Stimulated activated CD8-positive, alpha-beta memory T cell treated with anti-CD3 and anti-CD28 coated beads, Interleukin-2, amount 100 ng/mL, for 1 hour (primary cell): ENCODE results near the gene VAPA.

ENCODE experiments used
- DNase-seq, 2 donors: peaks; one replicate each; pipeline ENCODE4 v3.0.0-alpha.2; 2020; ENCODE audit warnings: low read depth in 2 of 2

VAPA gene

GRCh38 chr18:9941103-9941502 lies 27.3 kb downstream of the VAPA start:
- DNase-seq: no peak

GRCh38 chr18:9941660-9942059 lies 27.8 kb downstream of the VAPA start:
- no peak for DNase-seq

GRCh38 chr18:9943311-9943710 lies 29.5 kb downstream of the VAPA start:
- no peak for DNase-seq

- no peak for DNase-seq
Measured at GRCh38 chr18:9944805-9945204, 31.0 kb downstream of the VAPA start.

- DNase-seq: no peak
Measured at GRCh38 chr18:9946831-9947230, 33.0 kb downstream of the VAPA start.

GRCh38 chr18:9947248-9947647 lies 33.4 kb downstream of the VAPA start:
- no peak for DNase-seq

- no peak for DNase-seq
Measured at GRCh38 chr18:9949315-9949714, 35.5 kb downstream of the VAPA start.

GRCh38 chr18:9949861-9950260 lies 36.0 kb downstream of the VAPA start:
- DNase-seq: no peak

- DNase-seq: no peak
Measured at GRCh38 chr18:9950289-9951016, 36.6 kb downstream of the VAPA start.

- DNase-seq: no peak
Measured at GRCh38 chr18:9951022-9951859, 37.4 kb downstream of the VAPA start.

- DNase-seq: no peak
Measured at GRCh38 chr18:9952633-9953416, 39.0 kb downstream of the VAPA start.

GRCh38 chr18:9958861-9959399 lies 45.1 kb downstream of the VAPA start:
- no peak for DNase-seq

GRCh38 chr18:9959564-9959963 lies 45.7 kb downstream of the VAPA start:
- no peak for DNase-seq

GRCh38 chr18:9960258-9960904 lies 46.6 kb downstream of the VAPA start:
- no peak for DNase-seq

- no peak for DNase-seq
Measured at GRCh38 chr18:9961041-9961440, 47.2 kb downstream of the VAPA start.

GRCh38 chr18:9965711-9966624 lies 52.2 kb downstream of the VAPA start:
- DNase-seq: no peak

GRCh38 chr18:9968081-9968848 lies 54.4 kb downstream of the VAPA start:
- DNase-seq: no peak

- no peak for DNase-seq
Measured at GRCh38 chr18:9969247-9969646, 55.4 kb downstream of the VAPA start.

- DNase-seq: peak; percentile 45 to 47
Measured at GRCh38 chr18:9971313-9971920, 57.6 kb downstream of the VAPA start.
